Epidermal melanocyte (primary cell): ENCODE data around the gene IREB2.
A peak's percentile ranks its signal among the peaks of the same experiment; 100 is the strongest.

ENCODE experiments used
- DNase-seq: peaks from one replicate; pipeline ENCODE4 v3.0.0; 2011; ENCODE audit warnings: low spot score; ENCODE audit not compliant: insufficient read length

Gene IREB2

DNA sequence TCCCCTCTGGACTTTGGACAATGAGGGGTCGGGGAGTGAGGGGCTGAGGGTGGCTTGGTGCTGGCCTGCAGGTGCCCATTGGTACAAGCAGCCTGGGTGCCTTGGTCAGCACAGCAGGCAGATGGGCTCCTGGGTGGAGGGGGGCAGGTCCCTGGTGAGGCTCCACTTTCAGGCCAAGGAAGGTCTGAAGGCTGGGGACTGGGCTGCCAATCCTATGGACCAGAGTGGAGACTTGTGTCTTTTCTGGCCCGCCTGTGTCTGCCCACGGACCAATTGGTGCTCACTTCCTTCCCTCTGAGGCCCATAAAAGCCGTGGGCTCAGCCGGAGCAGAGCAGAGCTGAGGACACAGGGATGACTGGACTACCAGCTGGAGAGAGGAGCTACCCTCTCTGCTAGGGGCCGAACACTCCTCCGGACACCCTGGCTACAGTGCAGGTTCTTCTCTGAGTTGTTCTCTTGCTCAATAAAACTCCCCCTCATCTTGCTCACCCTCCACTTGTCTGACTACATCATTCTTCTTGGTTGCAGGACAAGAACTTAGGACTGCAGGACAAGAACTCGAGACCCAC, 31.9 kb upstream of the IREB2 start:
- no peak for DNase-seq

DNA sequence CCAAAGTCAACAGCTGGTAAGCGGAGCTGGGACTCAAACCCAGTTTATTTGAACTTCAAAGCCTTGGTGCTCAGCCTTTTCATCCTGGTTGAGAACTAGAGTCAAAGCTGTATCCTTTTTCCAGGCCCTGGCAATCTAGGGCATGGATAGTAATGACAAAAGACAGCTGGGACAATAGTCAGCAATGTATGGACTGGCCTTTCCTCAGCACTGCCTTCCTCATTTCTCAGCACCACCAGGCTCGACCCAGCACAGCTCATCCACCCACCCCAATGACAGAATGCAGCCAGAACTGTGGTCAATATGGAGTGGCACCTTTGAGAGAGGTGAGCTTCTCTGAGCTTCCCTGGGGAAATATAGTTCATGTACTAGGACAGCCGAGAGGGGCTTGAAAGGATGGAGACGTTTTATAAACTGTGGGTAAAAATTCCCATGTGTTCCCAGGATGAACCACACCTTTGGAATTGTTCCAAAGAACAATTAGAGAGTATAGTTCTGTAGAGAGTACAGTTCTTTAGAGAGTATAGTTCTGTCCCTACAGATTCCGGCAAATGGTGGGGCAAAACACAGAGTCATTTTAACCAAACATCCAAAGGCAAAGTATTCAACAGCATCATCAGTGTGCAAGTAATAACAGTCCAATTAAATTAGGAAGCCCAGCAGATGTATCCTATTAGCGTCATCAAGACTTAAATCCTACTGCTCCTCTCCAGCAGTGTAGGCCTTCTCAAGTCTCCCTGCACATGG, 30.2 kb upstream of the IREB2 start:
- no peak for DNase-seq

DNA sequence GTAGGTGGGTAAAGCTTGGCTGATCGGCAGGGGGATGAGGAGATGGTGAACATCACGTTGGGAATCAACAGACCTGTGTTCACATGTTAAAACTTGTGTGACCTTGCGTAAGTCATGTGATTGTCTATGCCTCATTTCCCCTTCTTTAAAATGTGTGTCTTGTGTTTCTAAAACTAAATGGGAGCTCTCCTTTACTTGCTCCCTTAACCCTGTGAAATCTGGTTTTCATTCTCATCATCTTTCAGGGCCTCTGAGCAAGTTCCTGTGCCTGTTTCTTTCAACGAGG, 29.7 kb upstream of the IREB2 start:
- DNase-seq = no peak

- no peak for DNase-seq
Observed at GRCh38 chr15:78408961-78409360, 29.1 kb upstream of the IREB2 start.

GRCh38 chr15:78411061-78411460, 27.0 kb upstream of the IREB2 start:
- no peak for DNase-seq

GRCh38 chr15:78414621-78415250, 23.3 kb upstream of the IREB2 start:
- no peak for DNase-seq

- DNase-seq = no peak
Observed at GRCh38 chr15:78415284-78415683, 22.7 kb upstream of the IREB2 start.

- DNase-seq = no peak
Observed at GRCh38 chr15:78417754-78418630, 20.0 kb upstream of the IREB2 start.

GRCh38 chr15:78418686-78419085, 19.3 kb upstream of the IREB2 start:
- no peak for DNase-seq

GRCh38 chr15:78419367-78419766, 18.6 kb upstream of the IREB2 start:
- DNase-seq = no peak

DNA sequence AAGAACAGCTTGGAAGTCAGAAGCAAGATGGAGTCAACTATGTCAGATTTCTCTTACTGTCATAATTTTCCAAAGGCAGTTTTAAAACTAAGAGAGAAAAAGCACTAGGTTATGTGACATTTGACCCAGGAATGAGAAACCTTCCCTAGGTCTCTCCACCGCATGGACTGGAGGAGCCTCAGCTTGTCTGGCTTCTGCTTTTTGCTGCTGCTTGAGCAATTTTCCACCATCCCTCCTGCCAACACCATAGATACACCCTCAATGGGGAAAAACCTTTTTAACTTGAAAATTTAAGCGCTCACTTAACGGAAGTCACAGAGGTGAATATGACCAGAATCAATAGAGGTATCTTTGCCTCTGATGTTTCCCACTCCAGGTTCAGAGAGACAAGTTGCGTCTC, 17.8 kb upstream of the IREB2 start:
- DNase-seq = no peak

DNA sequence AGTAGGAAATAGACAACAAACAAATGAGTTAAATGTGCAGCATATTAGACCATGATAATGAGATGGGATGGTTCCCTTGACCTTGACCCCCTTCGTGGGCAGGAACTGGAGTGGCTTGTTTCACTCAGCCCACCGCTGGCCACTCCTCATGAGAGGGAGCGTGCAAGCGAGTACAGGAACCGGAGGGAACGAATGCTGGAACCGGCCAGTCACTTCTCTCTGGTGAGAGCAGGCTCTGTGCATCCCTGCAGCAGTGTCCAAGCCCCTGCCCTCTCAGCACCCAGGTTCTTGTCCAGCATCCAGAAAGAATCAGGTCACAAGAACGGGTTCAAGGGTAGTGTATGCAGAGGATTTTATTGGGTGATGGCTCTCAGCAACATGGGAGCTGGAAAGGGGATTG, 17.2 kb upstream of the IREB2 start:
- DNase-seq = no peak

- DNase-seq = no peak
Observed at GRCh38 chr15:78421238-78421965, 16.6 kb upstream of the IREB2 start.

GRCh38 chr15:78422571-78423340, 15.3 kb upstream of the IREB2 start:
- peak; percentile 77 for DNase-seq

DNA sequence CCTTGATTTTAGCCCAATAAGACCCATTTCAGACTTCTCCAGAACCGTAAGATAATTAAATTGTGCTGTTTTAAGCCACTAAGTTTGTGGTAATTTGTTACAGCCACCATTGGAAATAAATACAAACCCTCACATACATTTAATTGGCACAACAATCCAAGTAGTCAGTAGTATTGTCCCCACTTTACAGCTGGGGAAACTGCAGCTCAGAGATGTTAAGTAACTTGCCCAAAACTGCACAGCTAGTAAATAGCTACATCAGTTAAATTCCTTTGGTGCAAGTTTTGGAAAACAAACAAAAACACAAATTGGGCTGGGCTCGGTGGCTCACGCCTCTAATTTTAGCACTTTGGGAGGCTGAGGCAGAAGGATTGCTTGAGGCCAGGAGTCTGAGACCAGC, 13.3 kb upstream of the IREB2 start:
- DNase-seq = no peak

DNA sequence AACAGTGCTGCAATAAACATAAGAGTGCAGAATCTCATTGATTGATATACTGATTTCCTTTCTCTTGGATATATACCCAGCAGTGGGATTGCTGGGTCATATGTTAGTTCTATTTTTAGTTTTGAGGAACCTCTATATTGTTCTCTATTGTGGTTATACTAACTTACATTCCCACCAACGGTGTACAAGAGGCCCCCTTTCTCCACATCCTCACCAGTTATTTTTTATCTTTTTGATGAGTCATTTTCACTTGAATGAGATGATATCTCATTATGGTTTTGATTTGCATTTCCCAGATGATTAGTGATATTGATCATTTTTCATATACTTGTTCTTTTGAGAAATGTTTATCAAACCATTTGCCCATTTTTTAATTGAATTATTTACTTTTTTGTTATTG, 12.4 kb upstream of the IREB2 start:
- no peak for DNase-seq

- DNase-seq = no peak
Observed at GRCh38 chr15:78426300-78426699, 11.7 kb upstream of the IREB2 start.

DNA sequence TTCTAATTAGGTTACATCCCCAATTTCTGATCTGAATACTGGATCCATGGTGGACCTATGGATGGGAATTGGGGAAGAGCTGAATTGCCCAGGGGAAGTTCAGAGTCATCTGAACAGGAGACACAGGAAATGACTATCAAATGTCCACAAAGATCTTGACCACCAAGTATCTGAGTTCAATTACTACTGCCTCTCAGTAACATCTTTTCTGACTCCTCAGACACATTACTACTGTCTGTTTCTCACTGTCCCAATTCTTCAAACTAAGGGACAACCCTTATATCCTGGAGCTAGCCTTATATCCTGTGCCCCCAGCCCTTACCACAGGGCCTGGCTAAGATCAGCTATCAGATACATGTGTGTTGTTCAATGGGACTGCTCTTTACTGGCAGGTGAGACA, 10.1 kb upstream of the IREB2 start:
- no peak for DNase-seq

- DNase-seq = no peak
Observed at GRCh38 chr15:78429477-78429876, 8.5 kb upstream of the IREB2 start.

DNA sequence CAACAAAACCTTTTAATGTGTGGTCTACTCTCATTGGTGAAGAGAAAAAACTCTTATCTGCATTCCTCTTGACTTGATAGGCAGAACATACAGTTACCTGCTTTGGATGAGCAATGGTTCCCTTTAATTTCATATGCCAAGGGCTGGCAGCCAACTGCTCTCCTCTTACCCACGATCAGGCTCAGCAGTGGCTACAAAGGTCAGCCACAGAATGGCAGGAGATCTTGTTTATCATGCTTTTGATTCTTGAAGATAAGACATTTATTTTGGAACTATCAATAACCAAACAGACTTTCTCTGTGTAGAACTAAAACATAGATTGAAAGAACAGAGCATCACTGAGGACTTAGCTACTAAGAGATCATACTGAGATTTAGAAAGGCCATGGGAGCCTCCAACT, 6.1 kb upstream of the IREB2 start:
- no peak for DNase-seq

GRCh38 chr15:78432664-78433063, 5.4 kb upstream of the IREB2 start:
- DNase-seq = no peak
